ENCODE results near the gene DNAAF8.

DNA sequence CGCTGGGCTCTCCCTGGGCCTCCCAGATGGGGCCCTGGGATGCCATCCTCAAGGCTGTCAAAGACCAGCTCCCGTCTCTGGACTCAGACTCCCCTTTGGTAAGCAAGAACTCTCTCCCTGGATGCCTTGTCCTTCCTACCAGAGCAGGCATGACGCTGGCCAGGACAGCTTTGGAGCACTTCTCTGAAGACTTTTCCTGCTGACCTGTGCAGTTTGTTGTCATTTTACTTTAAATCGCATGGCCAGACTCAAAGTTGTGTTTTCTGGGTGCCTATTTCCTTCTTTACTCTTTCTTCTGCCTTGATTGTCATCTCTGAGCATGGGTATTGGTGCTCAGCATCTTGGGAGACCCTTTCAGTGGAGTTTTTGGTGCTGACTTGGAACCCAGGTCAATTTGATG, 2.2 kb downstream of the DNAAF8 start:
- no peak for TF ChIP-seq YY1 (IDR thresholded peaks at IDR 0.05; ENCODE audit: insufficient read depth, insufficient read length)
- no peak for TF ChIP-seq SUZ12 (IDR thresholded peaks at IDR 0.05; ENCODE audit: extremely low read depth, insufficient read depth, insufficient read length)
